ENCODE data around the gene TTPAL. TPM values are rescaled to one million over a fixed set of nuclear protein-coding genes. Genes with fewer than 3 reads are reported as not detected.

The TTPAL gene
- total RNA-seq, 1 experiment from 2014 or later, result 21.1 TPM

GRCh38 chr20:44467289-44467883 is 8.3 kb upstream of the TTPAL start:
- Histone ChIP-seq H2BK20ac (ENCODE audit: low read depth, low read length, poor library complexity, severe bottlenecking) (no peak overlapping the region), H4K5ac (ENCODE audit: insufficient read length, low read depth, low read length) (no peak overlapping the region), H2BK12ac (ENCODE audit: insufficient read length, low read depth, low read length) (no peak overlapping the region), H3K4me1 (ENCODE audit: insufficient read depth, low read length) (no peaks in the 10 kb centered on the region), H3K23me2 (ENCODE audit: insufficient read length, low read depth, low read length, poor library complexity, severe bottlenecking) (no peaks in the 10 kb centered on the region), H3K56ac (ENCODE audit: insufficient read length, low read depth, low read length) (no peak overlapping the region), H4K8ac (replicated peaks; ENCODE audit: insufficient read length, low read depth, low read length) (no peak overlapping the region), H3T11ph (ENCODE audit: low read length) (no peak overlapping the region), H2BK120ac (ENCODE audit: low read depth, low read length, poor library complexity, severe bottlenecking) (no peak overlapping the region), H3K4ac (ENCODE audit: low read depth, low read length) (no peak overlapping the region), H2AFZ (ENCODE audit: low read length) (no peak overlapping the region), H4K20me1 (ENCODE audit: control insufficient read depth, insufficient read depth, insufficient read length) (no peaks in the 10 kb centered on the region), H3K23ac (ENCODE audit: insufficient read length, low read depth, low read length) (no peak overlapping the region), H2BK5ac (ENCODE audit: insufficient read length, low read length) (no peak overlapping the region), H4K91ac (ENCODE audit: insufficient read length, low read depth, low read length) (no peak overlapping the region), H2AK5ac (ENCODE audit: insufficient read length, low read length) (no peak overlapping the region), H3K9me3 (ENCODE audit: control insufficient read depth, low read depth, low read length) (no peaks in the 10 kb centered on the region), H3K18ac (ENCODE audit: insufficient read length, low read depth, low read length) (no peak overlapping the region), H3K79me1 (ENCODE audit: insufficient read depth, low read depth, low read length, poor library complexity, severe bottlenecking) (no peaks in the 10 kb centered on the region), H3K14ac (ENCODE audit: insufficient read depth, low read length) (no peak overlapping the region), H3K4me2 (ENCODE audit: insufficient read depth, insufficient read length, low read length) (no peak overlapping the region), H3K27me3 (ENCODE audit: insufficient read depth, low read length) (no peaks in the 10 kb centered on the region), H3K27ac (ENCODE audit: insufficient read length, low read depth, low read length) (no peak overlapping the region), H3K9ac (ENCODE audit: extremely low read depth, insufficient read length, low read length) (no peak overlapping the region), H2BK15ac (ENCODE audit: low read depth, low read length) (no peak overlapping the region), H3K79me2 (ENCODE audit: insufficient read depth, low read length) (no peaks in the 10 kb centered on the region)
- TF ChIP-seq CTCF (conservative IDR thresholded peaks at IDR 0.05), result no peak
- peaks cover 10 to 12% of the 10 kb centered on the region in 2 experiments; a peak in 3 of 4 replicates for H3K4me1 Mint-ChIP-seq
- H3K27ac Mint-ChIP-seq, result no peak overlapping the region
- H3K27me3 Mint-ChIP-seq (ENCODE audit: low read depth), result no peaks in the 10 kb centered on the region; the same call in 1 of the 2 replicates
- no peak for DNase-seq
- H3K36me3 Mint-ChIP-seq (ENCODE audit: insufficient read depth in 1 of 3, low read depth in 3 of 3), result no peaks in the 10 kb centered on the region
- H3K4me3 Mint-ChIP-seq, result no peak overlapping the region
- no CpG with 5 or more reads among the region's 12 CpGs for WGBS (ENCODE audit: extremely low coverage, insufficient read length, low lambda C conversion rate)
- H3K9me3 Mint-ChIP-seq, result no peaks in the 10 kb centered on the region

Data from H9 (cell line).